ENCODE measurements around the gene TM9SF1.

DNA sequence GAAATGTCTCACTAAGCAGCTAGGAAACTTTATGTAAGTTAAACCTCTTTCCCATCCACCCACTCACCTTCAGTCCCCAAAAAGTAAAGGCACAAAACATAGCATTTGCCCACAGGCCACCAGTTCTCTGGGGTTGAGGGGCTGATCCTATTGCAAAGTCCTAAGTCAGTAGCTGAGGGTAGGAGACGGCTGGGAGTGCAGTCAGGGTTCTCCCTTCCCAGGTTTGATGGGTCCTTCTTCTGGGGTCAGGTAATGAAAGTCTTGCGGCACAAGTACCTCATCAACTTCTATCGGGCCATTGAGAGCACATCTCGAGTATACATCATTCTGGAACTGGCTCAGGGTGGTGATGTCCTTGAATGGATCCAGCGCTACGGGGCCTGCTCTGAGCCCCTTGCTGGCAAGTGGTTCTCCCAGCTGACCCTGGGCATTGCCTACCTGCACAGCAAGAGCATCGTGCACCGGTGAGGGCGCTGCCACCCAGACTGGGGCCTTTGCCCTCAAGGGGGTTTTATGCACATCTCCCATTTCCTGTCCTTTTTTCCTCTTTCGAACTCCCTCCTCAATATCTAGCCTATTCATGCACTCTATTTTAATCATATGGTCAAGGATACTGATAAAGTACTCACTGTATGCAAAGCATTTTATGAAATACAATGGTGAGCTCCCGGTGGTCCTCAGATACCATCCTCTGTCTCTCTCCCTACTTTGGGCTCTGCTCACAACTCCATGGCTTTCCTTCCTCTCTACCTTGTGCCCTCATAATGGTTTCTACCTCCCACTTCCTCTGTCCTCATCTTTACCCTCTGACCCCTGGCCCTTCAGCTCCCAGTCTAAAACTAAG, 11.2 kb upstream of the TM9SF1 start:
- TF ChIP-seq, protein P1, sequence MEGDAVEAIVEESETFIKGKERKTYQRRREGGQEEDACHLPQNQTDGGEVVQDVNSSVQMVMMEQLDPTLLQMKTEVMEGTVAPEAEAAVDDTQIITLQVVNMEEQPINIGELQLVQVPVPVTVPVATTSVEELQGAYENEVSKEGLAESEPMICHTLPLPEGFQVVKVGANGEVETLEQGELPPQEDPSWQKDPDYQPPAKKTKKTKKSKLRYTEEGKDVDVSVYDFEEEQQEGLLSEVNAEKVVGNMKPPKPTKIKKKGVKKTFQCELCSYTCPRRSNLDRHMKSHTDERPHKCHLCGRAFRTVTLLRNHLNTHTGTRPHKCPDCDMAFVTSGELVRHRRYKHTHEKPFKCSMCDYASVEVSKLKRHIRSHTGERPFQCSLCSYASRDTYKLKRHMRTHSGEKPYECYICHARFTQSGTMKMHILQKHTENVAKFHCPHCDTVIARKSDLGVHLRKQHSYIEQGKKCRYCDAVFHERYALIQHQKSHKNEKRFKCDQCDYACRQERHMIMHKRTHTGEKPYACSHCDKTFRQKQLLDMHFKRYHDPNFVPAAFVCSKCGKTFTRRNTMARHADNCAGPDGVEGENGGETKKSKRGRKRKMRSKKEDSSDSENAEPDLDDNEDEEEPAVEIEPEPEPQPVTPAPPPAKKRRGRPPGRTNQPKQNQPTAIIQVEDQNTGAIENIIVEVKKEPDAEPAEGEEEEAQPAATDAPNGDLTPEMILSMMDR (IDR thresholded peaks at IDR 0.05): no peak
- TF ChIP-seq POLR2AphosphoS5 (IDR thresholded peaks at IDR 0.05) (no peak), POLR2A (IDR thresholded peaks at IDR 0.05) (no peak), EP300 (IDR thresholded peaks at IDR 0.05) (no peak)

All from sigmoid colon (tissue), 4 donors.